HG03175 (cell line): ENCODE results near the gene CLIP4.

ENCODE experiments used
- ATAC-seq: cut with Tn5 transposase; IDR thresholded peaks from one replicate; pipeline ENCODE4 v1.9.1; 2021; ENCODE audit warnings: mild to moderate bottlenecking, moderate library complexity; ENCODE audit not compliant: unreplicated experiment

Gene CLIP4

DNA sequence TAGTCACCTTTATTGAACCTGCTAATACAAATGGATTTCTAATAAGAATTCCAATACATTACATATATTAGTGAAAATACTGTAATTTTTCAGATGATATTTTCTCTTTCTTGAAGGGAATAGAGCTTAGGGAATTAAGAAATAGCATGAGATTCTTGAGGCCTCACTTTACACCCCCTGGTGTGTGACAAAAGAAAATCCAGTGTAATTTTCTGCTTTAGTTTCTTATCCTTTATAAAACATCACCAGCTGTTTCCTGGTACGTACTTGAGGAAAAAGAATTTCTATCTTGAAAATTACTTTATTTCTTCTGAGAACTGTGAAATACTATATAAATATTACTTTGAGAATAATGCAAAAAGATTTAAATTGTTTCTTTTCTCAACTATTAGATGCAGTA is 71.6 kb downstream of the CLIP4 start:
- no peak for ATAC-seq

DNA sequence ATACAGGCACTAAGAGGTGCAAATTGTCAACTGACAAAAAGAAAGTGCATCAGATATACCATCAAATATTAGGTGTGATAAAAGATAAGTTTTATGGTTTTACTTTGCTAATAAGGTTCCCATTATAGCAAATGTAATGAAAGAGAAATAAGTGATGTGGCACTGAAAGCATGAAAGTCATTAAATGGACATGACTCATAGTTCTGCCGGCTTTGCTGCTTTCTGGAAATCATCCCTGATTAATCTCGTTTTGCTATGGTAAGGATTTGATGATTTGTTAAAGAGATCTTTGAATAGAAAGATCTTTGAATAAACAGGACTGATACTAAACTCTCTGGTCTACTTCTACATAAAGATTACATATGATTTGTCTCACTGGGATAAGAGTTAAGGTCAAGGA is 72.7 kb downstream of the CLIP4 start:
- no peak for ATAC-seq

DNA sequence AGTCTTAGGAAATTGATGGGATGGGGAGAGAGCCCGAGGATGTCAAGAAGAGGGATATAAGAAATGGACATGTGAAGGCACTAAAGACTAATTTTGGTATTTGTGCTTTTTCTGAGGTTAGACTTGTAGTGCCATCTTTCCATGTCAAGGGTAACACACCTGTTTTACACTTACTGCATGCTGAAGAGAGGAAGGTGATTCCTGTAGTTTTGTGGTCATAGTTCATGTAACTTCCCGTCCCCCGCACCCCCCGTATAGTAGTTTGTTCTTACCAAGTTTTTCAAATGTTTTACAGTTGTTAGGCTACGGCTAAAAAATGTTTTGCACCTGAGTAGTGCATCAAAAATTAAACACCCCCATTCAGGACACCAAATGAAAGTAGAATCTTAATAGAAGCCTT is 73.8 kb downstream of the CLIP4 start:
- no peak for ATAC-seq

DNA sequence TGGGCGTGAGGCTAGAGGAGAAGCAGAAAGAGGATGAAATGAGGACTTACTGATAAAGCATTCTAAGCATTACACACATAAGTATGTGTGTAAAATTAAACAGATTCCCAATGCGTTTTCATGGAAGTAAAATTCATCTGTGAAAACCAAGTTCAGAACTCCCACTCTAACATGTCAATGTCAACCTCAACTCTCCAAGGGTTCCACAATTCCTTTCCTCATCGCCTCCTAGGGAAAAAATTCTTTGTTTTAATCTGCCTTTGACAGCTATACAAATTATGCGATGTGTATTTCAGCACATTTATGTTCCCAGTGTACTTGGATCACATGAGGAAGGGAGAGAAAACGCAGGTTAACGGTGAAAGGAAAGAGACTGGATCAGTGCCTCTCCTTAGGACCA is 76.6 kb downstream of the CLIP4 start:
- no peak for ATAC-seq

DNA sequence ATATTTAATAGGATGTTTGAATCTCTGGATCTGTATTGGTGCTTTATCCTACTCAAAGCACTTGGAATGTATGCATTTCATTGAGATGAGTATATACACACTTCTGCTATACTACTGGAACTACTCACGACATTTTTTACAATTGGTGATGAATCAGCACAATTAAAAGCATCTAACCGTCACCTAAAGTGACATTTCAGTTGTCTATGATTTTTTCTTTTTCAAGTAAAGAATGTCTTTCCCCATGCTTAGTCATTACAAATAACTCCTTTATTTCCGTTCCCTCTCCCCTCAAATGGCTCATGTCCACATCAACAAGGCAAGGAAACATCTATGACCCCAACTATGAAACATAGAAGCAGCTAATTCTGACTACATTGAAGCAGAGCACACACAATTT is 77.3 kb downstream of the CLIP4 start:
- ATAC-seq: no peak

DNA sequence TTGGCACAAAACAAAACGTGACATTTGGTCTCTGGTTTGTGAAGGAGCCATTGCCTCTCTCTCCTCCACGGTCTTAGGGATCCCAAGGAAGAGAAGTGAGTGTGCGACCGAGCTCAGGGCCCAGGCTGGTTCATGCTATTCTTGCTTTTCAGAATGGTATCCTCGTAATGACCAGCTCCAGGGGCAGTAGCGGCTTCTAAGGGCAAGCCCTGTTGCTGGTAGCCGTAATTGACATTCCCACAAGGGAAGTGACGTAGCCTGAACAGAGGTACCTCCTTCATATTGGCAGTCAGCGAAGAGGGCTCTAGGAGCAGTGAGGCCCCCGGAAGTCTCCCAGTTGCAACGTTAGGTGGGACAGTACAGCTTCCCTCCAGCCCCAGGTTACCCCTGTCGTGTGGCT is 77.9 kb downstream of the CLIP4 start:
- ATAC-seq: no peak

DNA sequence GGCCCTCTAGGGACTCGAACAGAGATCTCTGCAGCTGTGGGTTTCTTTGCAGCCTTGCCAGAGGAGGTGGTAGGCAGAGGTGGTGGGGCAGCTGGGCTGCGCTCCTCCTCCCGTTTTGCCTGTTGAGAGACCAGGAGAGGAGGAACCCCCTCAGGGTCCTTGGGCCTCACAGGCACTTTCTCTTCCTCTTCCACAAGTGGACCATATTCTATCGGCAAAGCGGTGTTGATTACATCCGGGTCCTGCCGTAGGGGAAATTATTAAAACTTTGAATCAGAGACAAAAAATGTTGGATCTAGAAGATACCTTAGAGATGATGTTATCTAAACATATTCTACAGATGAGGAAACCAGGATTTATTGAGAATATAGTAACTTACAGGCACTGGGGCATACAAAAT is 78.5 kb downstream of the CLIP4 start:
- ATAC-seq: no peak

DNA sequence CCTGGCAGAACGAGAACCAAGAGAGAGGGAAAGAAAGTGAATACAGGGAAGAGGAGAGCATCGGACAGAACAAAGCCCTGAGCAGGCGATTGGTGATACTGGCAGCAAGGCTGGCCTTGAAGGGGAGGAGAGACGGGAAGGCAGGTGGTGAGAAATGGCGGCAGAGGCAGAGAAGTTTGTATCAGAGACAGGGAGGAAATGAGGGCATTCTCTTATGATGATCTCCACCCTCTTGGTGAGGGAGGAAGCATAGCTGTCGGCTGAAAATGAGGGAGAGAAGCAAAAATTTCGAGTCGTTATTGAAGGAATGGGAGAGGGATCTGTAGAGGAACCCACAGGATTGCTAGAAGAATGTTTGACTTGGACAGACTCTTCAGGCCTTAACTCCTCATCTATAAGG is 80.6 kb downstream of the CLIP4 start:
- no peak for ATAC-seq

DNA sequence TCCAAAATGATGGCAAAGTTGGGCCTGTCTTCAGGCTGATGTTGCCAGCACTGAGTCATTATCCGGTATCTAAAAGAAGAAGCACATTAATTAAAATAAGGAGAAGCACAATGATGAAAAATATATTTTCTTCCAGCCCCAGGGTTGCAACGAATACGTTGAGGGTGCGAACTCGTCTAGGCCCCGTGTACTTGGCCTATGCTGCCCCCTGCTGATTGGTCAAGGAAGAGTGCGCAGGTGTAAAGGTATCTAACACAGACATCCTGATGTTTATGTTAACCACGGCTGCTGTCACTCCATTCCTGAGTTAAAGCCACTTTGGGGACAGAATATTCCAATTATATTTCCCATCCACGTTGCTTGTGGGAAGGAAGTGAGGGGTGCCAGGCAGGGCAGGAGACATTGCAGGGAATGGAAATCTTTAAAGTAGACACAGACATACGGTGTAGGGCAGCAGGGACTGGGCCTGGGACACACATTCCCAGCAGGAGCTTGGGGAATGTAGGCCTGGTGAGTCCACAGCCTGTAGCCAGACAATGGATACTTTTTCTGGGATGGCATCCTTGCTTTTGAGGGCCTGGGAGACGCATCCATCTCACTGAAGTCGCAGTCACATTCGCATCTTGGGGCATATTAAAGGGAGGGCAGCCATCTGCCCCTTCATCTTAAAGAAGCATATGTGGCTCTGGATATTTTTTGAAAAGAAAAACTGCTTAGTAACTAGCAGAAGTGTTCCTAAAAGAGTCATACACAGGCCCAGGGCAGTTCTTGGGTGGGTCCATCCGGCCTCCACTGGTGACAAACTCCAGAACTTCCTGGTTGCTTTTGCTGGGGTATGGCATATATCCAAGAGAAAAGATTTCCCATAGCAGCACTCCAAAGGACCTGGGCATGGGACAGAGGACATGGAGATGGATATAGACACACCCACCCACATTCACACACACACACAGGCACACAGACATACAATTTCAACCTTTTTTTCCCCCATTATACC is 81.9 kb downstream of the CLIP4 start:
- no peak for ATAC-seq

DNA sequence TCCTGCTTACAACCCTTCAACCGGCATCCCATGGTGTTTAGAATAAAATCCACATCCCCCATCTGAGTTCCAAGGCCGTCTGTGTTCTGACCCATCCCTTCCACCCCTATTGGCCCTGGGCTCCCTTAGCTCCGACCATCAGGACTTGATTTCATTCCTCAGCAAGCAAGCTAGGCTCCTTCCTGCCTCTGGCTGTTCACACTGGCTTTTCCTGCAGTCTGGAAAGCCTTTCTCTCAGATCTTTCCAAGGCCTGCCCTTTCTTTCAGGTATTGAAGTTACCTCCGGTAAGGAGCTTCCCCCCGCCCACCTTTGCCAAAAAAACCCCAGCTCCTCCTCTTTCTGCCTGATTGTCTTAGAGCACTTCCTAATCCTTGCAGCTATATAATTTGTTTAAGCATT is 86.8 kb downstream of the CLIP4 start:
- no peak for ATAC-seq

DNA sequence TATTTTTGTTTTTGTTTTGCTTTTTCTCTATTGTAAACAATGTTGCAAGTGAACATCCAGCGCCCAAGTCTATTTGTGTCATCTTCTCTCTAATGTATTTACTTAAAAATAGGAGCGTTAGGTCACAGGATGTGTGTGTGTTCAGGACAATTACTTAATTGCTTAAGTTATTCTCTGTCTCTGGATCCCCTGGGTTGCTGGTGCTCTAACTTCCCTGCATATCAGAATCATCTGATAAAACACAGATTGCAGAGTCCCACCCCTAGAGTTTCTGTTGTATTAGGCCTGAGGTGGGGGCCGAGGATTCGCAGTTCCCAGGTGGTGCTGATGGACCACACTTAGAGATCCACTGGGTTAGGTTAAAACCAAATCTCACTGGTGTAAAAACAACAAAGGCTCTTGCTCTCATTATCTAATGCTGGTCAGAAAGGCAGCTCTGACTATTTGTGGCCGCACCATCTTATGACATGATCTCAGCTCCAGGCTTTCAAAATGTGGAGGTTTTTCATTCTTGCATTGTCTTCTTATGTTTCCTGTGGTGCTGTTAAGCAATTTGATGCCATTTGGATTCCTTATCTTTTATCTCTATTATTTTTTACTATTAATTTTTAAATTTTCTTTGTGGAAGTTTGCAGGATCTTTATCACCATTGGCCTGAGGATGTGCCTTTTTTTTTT is 87.7 kb downstream of the CLIP4 start:
- ATAC-seq: no peak

DNA sequence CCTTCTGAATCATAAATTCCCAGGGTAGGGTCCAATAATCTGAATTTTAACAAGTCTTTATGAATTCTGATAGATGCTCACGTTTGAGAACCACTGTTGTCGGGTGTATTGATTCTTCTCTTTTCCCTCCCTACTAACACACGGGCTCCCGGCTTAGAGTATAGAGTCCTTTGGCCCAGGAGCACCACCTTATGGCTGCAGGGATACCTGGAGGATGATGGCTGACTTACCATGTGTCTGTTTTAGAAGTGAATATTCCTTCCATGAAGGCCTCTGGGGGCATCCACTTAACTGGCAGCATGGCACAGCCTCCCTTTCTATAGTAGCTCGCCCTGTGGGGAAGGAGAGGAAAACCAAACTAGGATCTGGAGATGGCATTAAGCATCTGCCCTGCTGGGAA is 91.7 kb downstream of the CLIP4 start:
- ATAC-seq: no peak

DNA sequence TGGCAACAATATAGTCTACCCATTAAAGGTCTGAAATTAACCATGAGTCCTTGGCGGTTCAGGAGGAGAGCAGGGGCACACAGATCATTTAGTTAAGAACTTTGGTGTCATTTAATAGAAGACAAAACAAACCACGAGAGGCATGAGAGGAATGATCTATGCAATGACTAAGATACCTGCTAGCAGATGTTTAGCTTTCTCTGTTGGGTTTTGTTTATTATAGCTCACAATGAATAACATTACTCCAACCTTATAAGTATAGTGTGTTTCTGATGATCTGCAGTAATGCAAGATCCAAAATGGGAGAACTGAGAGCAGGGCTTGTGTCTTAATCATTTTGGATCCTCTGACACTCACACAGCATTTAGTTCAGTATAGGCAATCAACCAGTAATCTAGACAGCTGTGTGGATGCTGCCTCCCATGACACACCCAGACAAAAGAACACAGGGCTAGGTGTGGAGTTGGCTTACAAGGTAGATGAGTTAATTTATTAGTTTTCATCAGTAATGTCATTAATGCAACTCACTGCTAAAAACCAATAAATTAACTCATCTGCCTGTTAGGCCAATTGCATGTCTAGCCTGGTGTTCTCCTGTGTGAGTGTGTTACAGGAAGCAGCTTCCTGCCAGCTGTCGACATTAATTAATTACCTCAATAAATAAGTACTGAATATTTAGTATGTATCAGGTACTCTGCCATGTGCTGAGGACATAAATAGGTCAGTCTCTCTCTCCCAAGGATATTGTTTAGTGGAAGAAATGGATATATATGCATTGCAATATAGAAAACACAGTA is 92.3 kb downstream of the CLIP4 start:
- no peak for ATAC-seq

DNA sequence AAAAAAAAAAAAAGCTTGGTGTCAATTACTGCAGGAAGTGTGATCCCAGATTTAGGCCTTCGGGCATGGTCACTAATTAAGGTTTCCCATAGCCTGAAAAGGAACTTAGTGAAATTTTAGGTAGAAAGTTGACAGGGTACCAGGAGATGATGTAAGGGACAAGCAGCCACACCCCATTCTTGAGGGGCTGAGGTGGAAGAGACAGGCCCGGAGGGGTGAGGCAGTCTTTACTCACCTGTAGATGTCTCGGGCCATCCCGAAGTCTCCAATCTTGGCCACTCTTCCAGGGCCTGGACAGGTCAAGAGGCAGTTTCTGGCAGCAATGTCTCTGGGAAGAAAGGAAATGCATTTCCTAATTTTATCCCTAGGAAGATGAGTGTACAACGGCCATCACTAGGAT is 94.3 kb downstream of the CLIP4 start:
- no peak for ATAC-seq

DNA sequence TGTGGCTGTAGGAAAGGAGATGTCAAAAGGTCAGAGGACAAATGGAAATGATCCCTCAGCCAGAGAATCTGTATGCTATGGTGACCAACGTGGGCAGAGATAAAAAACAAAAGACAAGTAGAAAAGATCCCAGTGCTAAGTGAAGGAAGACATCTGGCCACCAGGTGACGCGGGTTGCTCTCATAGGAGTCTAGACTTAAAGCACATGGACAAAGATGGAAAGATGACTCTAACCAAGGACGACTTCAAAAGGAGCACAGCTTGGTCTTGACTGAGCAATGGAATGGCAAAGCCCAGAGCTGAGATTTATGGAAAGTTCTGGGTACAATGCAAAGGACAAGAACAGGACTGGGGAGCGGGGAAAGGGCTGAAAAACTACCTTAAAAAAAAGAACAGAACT is 96.8 kb downstream of the CLIP4 start:
- ATAC-seq: no peak

DNA sequence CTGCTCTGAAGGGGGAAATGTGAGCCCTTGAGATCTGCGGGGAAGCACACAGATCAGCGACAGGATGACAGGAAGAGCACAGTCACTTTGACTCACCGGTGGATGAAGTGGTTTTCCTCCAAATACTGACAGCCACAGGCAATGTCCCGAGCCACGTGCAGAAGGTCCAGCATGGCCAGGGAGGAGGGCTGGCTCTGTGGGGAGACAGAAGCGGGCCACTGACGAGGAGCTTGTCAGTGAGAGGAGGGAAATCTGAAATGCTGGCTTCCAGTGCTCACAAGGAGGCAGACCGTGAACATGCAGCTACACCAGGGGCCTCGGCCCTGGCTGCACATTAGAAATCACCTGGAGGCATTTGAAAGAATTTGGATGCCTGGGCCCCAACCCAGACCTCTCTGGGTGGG is 98.7 kb downstream of the CLIP4 start:
- no peak for ATAC-seq

DNA sequence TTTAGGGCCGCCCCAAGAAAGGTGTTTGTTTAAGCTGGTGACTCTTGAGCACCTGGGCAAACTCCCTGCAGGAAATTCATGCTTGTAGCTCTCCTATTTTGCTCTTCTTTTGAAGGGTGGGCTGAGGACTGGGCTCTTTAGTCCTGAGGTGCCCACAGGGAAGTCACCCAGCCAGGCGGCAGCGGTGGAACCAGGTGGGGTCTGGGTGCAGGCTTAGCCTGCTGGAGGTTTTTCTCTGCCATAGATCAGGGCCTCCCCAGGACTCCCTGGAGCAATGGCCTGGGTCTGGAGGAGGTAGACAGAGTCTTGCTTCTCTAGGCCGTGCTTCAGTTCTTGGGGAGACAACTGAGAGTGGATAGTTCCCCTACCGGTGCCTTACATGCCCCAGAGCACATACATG is 99.9 kb downstream of the CLIP4 start:
- ATAC-seq: no peak

DNA sequence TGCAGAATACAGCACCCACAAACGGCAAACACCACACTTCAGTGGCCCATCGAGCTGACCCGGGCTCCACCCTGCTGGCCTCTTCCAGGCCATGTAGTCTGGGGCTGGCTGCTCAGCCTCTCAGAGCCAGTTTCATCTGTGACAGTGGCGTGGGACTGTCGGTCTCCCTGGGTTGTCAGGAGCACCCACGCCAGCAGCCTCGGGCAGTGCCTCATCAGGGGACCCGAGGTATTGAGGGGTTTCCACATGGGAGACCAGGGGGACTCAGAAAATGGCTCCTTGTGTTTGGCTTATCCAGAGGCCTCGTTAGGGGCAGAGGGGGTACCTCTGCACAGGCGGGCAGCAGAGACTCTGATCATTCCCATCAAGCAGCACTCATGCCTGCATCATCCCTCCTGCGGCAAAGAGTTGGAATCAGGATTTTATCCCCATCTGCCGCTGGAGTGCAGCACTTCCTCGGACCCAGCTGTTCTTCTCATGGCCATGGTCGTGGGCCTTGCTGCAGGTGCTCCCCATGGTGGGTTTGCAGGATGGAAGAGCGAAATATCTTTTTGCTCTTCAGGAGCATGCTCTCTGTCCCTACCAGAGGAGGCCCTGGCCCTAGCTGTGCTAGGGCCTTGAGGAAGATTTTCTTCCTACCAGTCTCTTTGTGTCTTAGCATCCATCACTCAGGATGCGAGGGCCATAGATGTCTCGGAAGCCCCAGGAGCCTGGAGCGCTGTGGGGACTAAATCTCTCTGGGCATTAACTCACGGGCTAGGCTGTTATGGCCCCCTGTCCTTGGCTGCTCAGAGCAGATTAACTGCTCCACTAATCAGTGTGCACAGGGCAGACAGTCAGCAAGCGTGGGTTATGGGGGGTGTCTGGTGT is 100.8 kb downstream of the CLIP4 start:
- no peak for ATAC-seq

DNA sequence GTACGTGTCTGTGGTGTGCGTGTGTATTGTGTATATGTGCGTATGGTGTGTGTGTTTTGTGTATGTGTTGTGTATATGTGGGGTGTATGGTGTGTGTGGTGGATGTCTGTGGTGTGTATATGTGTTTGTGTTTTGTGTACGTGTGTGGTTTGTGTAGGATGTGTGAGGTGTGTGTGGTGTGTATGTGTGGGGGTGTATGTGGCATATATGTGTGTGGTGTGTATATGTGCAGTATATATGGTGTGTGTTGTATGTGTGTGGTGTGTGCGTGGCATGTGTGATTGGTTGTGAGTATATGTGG is 101.3 kb downstream of the CLIP4 start:
- no peak for ATAC-seq

DNA sequence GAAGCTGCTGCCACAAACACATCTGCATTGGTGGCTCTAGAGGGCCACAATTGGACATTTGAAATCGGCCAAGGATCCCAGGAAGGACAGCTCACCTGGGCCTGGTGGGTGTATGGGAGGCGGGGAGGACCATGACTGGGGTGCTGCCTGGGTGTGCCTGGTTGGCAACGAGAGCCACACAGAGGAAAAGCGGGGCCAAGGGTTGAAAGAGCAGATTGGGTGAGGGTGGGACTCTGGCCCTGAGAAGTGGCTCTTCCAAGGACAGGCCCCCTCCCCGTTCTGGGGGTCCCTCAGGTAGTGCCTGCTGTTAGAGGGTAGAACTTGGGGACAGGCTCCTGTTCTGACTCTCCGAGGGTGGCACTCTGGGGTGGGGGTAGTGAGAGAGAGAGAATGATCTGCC is 102.9 kb downstream of the CLIP4 start:
- no peak for ATAC-seq
